GM18498 (cell line): ENCODE measurements around the gene CFAP97.

Source experiments
- ATAC-seq: cut with Tn5 transposase; IDR thresholded peaks from one replicate; pipeline ENCODE4 v1.9.1; 2021; ENCODE audit warnings: mild to moderate bottlenecking, moderate library complexity; ENCODE audit not compliant: unreplicated experiment

CFAP97 gene

DNA sequence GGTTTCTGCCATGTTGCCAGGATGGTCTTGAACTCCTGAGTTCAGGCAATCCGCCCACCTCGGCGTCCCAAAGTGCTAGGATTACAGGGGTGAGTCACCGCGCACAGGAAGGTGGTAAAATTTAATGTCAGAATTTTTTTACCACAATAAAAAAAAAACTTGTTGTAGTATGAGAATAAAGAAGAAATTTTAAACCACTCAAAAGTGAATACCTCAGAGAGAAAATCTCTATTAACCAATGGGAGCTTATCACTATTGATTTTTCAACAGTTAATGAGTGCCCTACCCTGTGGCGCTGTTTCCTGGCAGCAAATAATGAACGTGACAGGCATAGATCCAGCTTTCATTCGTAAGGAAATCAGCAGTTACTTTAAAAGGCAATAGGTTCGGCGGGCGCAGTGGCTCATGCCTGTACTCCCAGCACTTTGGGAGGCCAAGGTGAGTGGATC, 93.4 kb downstream of the CFAP97 start:
- ATAC-seq, result no peak

DNA sequence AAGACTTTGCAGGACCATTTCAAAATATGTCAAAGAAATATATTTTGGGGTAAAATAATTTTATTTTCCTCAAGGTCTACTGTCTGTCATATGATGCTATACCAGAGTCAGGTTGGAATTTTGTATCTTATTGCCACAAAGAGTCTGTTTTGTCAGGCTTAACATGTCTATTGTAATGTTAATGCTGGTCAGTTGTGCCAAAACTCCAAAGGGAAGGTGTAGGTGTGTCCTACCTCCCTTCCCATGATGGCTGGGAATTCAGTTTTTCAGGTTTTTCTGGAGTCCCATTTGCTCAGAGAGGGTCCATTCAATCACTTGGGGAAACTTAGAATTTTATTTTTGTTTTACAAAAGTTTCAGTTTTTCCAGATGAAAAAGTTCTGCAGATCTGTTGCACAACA, 94.1 kb downstream of the CFAP97 start:
- no peak for ATAC-seq
